NCI-H524 (cell line): ENCODE data around the gene ACTN4.

Experiments used
- DNase-seq, 2 experiments: peaks; one replicate each; lab custom pipeline; 2025; lab: John Stamatoyannopoulos, UW

ACTN4 gene

DNA sequence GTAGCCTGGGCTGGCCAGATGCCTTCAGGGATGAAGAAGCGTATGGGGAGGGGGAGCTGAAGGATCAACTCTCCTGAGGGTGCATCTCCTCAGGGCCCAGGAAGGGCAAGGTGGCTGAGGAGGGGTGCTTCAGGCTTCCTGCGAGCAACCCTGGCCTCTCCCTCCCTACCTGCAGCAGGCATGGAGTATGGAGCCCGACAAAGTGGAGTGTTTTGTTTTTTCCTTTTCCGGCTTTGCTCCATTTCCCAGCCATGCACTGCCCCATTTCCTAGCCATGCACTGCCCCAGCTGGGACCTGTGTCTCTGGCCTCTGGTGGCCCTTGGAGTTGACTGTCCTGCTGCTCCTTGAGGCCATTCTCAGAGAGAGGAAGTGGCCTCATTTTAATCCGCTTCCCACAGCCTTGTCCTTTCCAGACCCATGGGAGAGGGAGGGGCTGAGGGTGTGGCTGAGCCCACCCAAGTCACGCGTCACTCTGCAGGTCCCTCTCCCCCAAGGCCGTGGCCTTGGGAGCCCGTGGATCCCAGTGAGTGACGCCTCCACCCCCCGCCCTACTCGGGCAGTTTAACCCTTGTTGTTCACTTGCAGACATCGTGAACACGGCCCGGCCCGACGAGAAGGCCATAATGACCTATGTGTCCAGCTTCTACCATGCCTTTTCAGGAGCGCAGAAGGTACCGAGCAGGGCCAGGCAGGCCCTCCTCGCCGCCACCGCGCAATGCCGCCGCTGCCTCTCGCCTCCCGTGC, 62.4 kb downstream of the ACTN4 start:
- DNase-seq: no peak

DNA sequence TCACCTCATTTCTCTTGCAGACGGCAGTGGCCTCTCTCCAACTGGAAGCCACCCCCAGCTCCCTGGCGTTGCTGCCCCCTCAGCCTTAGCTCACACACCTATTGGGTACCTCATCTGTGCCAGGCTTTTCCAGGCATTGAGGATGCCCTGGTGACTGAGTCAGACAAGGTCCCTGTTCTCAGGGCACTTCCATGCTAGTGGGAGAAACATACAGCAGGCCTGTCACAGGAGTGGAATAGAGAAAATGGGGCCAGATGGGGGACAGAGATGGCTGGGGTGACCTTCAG, 62.9 kb downstream of the ACTN4 start:
- no peak for DNase-seq

DNA sequence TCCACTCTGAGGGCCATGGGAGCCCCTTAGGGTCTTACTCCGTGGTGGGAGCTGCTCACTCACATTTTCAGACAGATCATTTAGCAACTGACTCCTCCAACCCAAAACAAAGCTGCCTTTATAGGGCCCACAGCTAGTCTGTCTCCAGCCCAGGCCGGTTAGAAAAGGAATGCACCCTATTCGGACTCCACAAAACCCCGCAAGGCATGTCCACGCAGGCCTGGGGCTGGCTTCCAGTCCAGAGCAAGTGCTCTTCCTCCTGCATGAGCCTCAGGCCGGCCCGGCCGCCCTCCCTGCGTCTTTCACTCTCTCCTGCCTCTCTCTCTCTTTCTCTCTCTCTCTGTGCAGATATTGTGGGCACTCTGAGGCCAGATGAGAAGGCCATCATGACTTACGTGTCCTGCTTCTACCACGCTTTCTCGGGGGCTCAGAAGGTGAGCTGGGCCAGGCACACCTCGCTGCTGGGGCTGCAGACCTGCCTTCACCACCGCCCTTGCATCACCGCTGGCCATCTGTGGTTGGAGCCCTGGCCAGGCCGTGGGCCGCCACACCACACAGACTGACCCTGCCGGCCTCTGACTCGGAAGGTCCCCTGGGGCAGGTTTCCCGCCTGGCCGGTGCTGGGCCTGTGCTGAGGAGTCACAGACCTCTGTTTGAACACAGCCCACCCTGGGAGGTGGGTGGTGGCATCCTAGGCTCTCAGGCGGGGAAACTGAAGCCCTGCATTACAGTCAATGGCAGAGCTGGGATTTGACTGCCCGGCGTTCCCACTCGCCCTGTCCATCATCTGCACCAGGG, 63.7 kb downstream of the ACTN4 start:
- no peak for DNase-seq

DNA sequence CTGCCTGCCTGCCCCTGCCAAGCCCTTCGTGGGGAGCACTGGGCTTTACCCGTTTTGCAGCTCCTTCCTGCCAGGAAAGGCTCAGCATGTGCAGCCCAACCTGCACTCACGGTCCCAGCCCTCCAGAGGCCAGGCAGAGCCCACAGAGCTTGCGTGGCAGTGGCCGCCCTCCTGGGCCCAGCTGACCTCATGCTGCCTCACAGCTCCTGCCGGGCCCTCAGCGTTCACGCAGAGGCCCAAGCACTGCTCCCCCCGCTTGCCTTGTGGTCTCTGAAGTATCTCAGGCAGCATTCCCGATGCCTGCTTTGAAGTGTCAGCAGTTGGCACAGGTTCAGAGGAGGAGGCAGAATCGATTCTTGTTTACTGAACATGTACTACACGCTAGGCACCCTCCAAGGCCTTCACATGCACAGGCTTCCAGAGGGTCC, 64.3 kb downstream of the ACTN4 start:
- no peak for DNase-seq

DNA sequence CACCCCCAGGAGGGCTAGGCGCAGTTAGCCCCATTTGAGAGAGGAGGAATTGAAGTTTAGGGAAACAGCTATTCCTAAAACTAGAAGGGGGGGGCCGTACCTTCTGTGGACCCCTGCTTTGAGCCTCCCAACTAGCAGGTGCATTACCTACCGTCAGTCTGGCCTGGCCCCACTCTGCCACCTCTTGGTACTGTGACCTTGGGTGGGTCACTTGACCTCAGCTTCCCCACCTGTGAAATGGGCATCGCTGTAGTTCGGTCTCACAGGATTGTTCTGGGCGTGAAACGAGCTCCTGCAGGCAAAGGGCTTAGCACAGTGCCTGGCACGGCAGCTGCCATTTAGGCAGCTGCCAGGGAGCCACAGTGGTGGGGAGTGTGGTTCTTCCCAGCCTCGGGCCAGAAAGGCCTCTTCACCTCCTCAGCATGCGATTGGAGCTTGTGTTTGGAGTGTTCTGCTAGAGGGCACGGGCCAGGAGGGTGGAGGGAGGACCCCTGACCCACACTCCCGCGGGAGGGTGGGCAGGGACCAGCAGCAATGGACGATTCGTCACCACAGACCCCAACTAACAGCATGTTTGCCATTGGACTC, 64.8 kb downstream of the ACTN4 start:
- no peak for DNase-seq

DNA sequence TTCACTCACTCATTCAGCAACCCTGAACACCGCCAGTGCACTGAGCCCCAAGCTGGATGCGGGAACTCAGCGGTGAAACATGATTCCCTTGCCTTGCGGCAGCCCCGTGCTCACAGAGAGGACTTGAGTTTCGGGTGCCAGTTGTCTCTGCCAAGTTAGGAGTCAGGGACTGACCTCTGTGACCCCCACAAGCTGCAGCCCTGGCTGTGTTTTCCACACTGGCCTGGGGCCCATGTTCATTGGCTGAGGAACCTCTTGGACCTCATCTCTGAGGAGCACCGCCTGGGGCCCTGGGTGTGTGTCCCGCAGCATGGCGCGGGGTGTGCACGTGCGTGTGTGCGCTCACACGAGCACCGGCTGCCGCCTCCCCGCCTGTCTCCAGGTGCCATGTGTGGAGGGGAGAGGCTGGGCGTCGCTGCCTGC, 65.8 kb downstream of the ACTN4 start:
- no peak for DNase-seq

DNA sequence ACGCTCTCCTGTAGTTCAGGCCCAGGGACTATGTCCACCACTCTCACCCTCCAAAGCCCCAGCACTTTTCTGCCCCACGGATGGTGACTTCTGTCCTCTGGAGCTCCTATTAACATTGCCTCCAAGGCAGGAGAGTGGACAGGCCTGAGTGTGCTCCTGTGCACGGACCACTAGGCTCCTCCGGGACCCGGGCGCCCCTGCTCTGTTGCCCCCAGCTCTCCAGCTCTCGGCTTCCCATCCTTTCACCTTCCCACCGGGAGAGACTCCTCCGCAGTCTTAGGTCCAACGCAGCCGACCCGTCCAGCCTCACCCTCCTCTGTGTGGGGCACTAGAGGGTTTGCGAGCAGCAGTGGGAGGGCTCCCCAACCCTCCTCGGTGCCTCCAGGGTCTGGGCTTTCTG, 66.4 kb downstream of the ACTN4 start:
- no peak for DNase-seq

DNA sequence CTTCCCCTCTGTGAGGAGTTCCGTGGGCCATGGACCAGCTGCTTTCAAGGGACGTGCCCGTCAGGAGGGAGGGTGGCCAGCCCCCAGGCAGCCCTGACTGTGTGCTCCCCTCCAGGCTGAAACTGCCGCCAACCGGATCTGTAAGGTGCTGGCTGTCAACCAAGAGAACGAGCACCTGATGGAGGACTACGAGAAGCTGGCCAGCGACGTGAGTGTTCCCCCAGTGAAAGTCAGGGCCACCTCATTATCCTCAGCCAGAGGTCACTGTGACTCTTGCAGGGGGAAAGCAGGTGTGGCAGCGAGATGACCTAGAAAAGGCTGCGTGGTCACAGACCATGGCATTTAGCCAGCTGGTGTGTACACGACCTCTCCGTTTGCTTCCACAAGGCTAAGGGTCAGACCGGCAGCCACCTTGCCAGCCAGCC, 66.9 kb downstream of the ACTN4 start:
- DNase-seq: no peak

DNA sequence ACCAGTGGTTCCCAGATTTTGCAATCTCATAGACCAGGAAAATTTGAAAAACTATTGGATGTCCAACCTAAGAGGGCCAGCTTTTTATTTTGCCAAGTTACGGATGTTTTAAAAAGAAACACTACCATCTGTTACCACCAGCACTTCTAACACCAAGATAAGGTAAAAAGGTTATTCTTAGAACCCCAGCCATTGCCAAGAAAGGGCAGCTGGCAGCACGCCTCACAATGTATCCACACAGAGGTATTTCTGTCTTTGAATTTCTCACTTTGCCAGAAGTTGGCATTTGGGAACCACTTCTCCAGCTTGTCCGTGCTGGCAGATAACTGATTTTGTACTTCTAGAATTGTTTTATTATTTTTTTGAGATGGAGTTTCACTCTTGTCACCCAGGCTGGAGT, 68.1 kb downstream of the ACTN4 start:
- DNase-seq: no peak

DNA sequence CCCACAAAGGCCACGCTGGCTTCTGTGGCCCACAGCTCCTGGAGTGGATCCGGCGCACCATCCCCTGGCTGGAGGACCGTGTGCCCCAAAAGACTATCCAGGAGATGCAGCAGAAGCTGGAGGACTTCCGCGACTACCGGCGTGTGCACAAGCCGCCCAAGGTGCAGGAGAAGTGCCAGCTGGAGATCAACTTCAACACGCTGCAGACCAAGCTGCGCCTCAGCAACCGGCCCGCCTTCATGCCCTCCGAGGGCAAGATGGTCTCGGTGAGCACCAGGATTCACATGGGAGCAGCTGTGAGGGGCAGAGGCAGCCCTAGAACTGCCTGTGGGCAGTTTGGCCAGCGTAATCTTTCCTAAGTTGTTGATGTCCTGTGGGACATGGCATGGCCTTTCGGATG, 69.6 kb downstream of the ACTN4 start:
- DNase-seq: no peak

DNA sequence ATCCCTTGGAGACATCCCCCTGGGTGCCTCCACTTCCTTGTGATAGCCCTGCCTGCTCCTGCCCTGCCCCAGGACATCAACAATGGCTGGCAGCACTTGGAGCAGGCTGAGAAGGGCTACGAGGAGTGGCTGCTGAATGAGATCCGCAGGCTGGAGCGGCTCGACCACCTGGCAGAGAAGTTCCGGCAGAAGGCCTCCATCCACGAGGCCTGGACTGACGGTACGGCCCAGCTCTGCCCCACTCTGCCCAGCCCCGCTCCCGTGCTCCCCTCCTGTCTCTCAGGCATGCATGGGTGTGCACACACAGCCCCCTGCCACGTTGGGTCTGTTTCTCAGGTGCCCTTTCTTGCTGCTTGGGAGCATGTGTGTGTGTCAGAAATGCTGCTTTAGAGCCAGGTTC, 70.4 kb downstream of the ACTN4 start:
- DNase-seq: no peak

DNA sequence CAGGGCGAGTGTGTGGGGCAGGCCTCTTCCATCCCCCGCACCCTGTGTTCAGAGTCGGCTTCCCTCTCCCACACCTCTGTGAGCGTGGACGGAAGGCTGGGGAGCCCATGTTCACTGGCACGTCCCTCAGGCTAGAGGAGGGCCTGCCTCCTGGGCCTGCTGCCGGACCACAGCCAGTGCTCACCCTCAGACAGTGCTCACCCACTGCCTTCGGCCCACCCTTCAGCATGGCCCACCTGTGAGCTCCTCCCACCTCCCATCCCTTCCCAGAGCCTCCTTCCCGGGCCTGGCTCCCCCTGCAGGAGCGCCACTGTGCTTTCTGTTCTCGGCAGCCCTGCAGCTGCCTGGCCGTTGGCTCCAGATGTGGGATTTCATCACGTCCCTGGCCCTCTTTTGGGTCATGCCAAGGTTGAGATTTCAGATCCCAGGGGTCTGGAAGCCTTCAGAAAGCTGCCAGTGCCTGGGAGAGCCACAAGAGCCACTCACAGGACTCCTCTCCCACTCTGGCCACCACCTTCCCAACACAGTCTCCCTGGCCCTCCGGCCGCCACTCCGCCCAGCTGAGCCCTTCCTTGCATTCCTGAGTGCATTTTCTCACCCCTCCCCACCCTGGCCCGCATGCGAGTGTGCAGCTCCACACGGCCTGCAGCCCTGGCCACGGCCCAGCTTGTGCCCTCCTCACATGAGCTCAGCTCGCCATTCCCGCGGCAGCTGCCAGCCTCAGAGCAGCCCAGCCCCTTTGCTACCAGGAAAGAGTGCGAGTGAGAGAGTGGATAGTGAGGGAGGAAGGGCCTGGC, 71.5 kb downstream of the ACTN4 start:
- no peak for DNase-seq

DNA sequence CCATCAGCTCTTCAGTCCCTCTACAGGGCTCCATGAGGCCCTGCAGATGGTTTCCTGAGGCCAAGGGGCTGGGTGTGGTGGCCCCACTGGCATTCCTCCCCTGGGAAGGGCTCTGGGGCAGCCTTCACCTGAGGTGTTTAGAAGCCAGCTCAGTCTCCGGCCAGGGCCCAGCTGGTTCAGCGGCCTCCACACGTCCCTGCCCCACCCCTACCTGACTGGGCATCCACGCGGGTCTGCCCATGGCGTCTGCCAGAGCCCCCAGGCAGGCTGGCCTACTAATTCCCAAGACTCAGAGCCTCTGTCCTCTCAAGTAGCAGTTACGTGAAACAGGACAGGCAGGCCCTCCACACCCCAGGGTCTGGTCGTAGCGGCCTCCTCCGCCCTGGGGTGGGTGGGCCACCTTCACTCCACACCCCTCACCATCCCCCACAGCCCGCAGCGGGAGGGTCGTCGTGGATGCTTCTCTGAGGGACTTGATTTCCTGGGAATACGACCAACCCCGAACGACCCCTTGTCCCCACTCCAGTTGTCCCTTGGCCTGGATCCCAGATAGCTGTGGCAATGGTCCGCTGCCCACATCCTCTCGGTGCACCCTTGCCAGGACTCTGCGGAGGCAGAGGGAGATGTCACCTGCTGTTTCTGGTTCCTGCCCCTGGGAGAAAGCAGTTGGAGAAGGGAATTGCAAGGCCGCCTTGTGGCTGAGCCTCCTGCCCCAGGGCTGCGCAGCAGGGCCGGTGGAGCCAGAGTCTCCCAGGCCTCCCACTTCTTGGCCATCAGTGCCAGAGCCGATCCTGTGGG, 72.5 kb downstream of the ACTN4 start:
- DNase-seq: no peak

DNA sequence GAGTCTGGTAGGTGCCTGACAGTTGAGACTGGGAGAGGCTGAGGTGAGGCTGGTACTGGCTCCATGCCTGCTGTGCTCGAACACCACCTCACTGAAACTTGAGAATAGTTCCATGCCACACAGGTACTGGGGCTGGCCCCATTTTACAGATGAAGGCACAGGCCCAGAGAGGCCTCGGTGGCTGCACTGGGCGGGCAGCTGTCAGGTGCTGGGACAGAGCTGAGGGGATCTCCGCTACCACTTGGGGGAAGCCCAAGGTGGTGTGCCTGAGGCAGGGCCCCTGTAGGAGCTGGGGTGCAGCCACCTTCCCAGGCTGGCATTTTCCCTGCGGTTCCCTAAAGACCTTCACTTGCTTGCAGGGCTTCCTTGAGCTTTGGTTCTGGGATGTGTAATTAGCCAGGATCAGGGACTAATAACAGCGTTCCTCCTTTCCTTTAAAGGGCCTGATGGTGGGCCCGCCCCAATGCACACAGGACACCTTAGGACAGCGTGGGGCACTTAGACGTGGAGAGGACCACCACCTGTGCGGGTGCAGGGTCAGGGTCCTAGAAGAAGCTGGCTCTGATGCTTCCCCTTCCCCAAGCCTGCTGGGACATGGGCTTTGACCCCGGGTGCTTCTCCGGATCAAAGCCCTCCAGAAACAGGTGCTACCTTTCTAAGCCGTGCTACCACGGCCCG, 73.2 kb downstream of the ACTN4 start:
- DNase-seq: no peak

DNA sequence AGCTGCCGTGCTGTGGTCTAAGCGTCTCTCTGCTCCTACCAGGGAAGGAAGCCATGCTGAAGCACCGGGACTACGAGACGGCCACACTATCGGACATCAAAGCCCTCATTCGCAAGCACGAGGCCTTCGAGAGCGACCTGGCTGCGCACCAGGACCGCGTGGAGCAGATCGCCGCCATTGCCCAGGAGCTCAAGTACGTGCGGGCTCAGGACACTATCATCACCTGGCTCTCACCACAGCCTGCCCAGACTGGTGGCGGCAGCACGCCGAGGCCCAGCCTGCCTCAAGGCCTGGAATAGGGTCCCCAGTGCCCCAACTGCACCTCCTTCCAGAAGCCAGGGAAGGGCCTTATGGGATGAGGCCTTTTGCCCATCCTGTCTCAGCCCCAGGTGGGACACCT, 74.0 kb downstream of the ACTN4 start:
- DNase-seq: no peak

DNA sequence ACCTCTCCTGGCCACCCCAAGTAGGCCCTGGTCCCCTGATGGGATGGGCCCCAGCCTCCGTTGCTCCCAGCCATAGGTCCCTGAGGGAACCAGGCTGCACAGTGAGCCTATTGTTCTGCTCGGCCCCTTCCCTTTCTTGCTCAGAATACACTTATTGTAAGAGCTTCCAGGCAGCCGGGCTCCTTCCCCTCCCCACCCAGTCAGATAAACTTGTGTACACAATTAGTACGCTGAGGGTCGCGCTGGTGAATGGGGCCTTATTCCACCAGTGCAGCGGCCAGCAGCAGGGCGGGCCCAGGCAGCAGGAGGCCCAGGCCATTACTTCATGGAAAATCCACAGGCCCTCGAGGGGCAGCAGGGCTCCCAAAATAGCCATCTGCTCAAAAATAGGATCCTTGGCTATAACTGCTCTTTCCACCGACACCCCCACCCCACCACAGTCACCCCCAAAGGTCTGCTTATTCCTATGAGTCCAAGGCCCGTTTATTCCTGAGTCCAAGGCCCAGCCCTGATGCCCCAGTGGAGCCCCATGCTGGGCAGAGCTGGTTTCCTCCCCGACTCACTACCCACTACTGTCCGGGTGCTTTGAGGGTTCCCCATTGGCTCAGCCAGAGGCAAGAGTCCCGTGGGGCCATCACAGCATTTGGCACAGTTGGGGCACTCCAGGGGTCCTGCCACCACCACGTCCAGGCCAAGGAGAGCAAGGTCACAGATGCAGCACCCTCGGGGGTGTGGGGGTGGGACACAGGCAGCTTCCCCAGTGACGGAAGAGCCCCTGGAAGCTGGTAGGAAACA, 74.7 kb downstream of the ACTN4 start:
- no peak for DNase-seq

DNA sequence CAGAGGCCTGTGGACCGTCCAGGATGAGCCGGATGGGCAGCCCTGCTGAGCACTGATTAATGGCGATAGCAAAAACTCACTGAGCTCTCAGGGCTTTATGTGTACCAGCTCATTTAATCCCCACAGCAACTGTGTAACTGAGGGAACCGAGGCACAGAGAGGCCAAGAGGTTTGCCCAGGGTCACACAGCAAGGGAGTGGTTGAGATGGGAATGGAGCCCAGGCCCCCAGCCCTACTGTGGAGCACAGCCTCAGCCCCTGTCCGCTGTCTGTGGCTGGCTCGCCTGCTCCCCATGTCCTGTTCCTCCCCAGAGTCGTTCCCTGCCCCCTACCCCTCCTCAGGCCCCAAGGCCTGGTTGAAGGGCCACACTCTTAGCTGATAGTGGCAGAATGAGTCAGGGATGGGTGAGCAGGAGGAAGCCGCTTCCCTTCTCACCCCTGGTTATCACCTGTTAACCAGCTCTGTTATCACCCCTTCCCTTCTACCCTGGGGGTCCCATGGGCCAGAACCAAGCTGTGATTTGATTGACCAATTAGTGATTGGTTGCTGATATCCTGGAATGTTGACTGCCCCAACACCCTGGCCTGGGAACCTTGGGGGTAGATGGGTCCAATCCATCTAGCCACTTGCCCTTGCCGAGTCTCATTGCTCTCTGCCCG, 75.6 kb downstream of the ACTN4 start:
- no peak for DNase-seq

DNA sequence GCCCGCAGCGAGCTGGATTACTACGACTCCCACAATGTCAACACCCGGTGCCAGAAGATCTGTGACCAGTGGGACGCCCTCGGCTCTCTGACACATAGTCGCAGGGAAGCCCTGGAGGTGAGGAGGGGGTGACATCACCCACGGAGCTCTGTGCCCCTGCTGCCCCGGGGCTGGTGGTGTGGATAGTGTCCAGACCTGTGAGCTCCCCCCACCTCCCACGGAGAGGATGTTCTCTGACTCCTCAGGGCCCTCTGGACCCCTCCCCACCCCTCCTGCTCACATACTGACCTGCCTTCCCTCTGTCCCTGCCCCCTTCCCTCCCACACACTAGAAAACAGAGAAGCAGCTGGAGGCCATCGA, 76.1 kb downstream of the ACTN4 start:
- DNase-seq: no peak

DNA sequence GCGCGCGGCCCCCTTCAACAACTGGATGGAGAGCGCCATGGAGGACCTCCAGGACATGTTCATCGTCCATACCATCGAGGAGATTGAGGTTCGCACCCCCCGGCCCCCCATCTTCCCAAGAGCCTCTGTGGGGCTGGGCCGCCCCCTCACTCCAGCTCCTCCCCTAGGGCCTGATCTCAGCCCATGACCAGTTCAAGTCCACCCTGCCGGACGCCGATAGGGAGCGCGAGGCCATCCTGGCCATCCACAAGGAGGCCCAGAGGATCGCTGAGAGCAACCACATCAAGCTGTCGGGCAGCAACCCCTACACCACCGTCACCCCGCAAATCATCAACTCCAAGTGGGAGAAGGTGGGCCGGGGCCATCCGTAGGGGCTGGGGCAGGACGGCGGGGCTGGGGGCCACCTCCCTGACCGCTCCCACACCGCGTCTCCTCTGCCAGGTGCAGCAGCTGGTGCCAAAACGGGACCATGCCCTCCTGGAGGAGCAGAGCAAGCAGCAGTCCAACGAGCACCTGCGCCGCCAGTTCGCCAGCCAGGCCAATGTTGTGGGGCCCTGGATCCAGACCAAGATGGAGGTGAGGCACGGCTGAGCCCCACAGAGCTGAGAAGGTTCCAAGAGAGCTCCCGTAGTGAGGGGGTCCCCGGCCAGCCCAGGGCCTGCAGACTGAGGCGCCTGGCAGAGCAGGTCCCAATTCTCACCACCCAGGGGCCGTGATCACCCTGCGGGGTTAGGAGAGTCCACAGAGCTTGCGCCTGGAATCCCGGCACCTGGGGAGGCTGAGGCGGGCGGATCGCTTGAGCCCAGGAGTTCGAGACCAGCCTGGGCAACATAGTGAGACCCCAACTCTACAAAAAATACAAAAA, 76.8 kb downstream of the ACTN4 start:
- DNase-seq: no peak
